GM23338 (cell line): Measurements from ENCODE around the gene PDE4D. TPM values are rescaled to one million over a fixed set of nuclear protein-coding genes. Genes with fewer than 3 reads are reported as not detected.
A peak's percentile ranks its signal among the peaks of the same experiment; 100 is the strongest.

ENCODE experiments used
- ATAC-seq: fragments of 200-7000 bp; cut with Tn5 transposase; 3 replicates; pipeline ENCODE4 v1.9.1; 2020
- DNase-seq: peaks from one replicate; pipeline ENCODE4 v3.0.0-alpha.2; 2015; ENCODE audit warnings: low spot score
- H2AFZ ChIP-seq: fragments of 200-600 bp; sonication (generic); 2 replicates; pipeline ENCODE4 v1.8.0; 2016; ENCODE audit warnings: antibody characterized with exemption, mild to moderate bottlenecking, moderate library complexity
- H3F3A ChIP-seq: fragments of 200-600 bp; sonication (generic); replicated peaks from 2 replicates; pipeline ENCODE4 v1.8.0; 2017; ENCODE audit warnings: antibody characterized with exemption, mixed run types, low read depth
- H3K27ac ChIP-seq: fragments of 200-600 bp; sonication (generic); 2 replicates; pipeline ENCODE4 v1.6.1; 2016; ENCODE audit warnings: low read depth
- H3K27me3 ChIP-seq: fragments of 200-600 bp; sonication (generic); 2 replicates; pipeline ENCODE4 v1.8.0; 2016; ENCODE audit warnings: mild to moderate bottlenecking, mixed run types, moderate library complexity; ENCODE audit not compliant: insufficient read depth
- H3K36me3 ChIP-seq: fragments of 200-600 bp; sonication (generic); 2 replicates; pipeline ENCODE4 v1.8.0; 2016; ENCODE audit warnings: mild to moderate bottlenecking; ENCODE audit not compliant: insufficient read depth
- H3K4me1 ChIP-seq: fragments of 200-600 bp; sonication (generic); 2 replicates; pipeline ENCODE4 v1.8.0; 2016; ENCODE audit warnings: mild to moderate bottlenecking, moderate library complexity; ENCODE audit not compliant: insufficient read depth
- H3K4me2 ChIP-seq: fragments of 200-600 bp; sonication (generic); 2 replicates; pipeline ENCODE4 v1.7.1; 2017; ENCODE audit warnings: mixed run types
- H3K4me3 ChIP-seq: fragments of 200-600 bp; sonication (generic); 2 replicates; pipeline ENCODE4 v1.6.1; 2016; ENCODE audit warnings: mixed run types
- H3K79me2 ChIP-seq: fragments of 200-600 bp; sonication (generic); replicated peaks from 2 replicates; pipeline ENCODE4 v1.8.0; 2017; ENCODE audit warnings: mild to moderate bottlenecking; ENCODE audit not compliant: insufficient read depth
- H3K9me2 ChIP-seq: fragments of 200-600 bp; sonication (generic); 2 replicates; pipeline ENCODE4 v1.8.0; 2017; ENCODE audit not compliant: insufficient read depth
- H4K20me1 ChIP-seq: fragments of 200-600 bp; sonication (generic); replicated peaks from 2 replicates; pipeline ENCODE4 v1.8.0; 2017; ENCODE audit warnings: mild to moderate bottlenecking; ENCODE audit not compliant: insufficient read depth
- H3K27ac Mint-ChIP-seq: 2 replicates; pipeline ENCODE4 v1.8.0; 2020; ENCODE audit warnings: inconsistent platforms, mild to moderate bottlenecking, moderate library complexity, mixed read lengths
- H3K27me3 Mint-ChIP-seq: 3 replicates; pipeline ENCODE4 v1.8.0; 2022; ENCODE audit warnings: low read depth, mild to moderate bottlenecking, moderate library complexity, mixed read lengths, inconsistent platforms; ENCODE audit not compliant: insufficient read depth, poor library complexity
- H3K36me3 Mint-ChIP-seq: 3 replicates; pipeline ENCODE4 v1.8.0; 2021; ENCODE audit warnings: low read depth, mild to moderate bottlenecking, inconsistent platforms, moderate library complexity, mixed read lengths
- H3K4me1 Mint-ChIP-seq: 3 replicates; pipeline ENCODE4 v1.8.0; 2020; ENCODE audit warnings: mild to moderate bottlenecking, inconsistent platforms, mixed read lengths
- H3K4me3 Mint-ChIP-seq: 3 replicates; pipeline ENCODE4 v1.8.0; 2021; ENCODE audit warnings: moderate library complexity, mild to moderate bottlenecking, inconsistent platforms, mixed read lengths
- H3K9me3 Mint-ChIP-seq: 3 replicates; pipeline ENCODE4 v1.8.0; 2020; ENCODE audit warnings: moderate library complexity, mild to moderate bottlenecking, inconsistent platforms, mixed read lengths
- CREB1 ChIP-seq: fragments of 250-450 bp; sonication (Bioruptor Pico); IDR thresholded peaks from 2 replicates; pipeline ENCODE4 v1.5.0; 2020; ENCODE audit warnings: low read depth, mild to moderate bottlenecking, moderate library complexity
- CTCF ChIP-seq, 2 experiments: fragments of 200-600 bp in 1 of 2; sonication (generic) in 1 of 2; conservative IDR thresholded peaks; 2 replicates each; pipeline versions ENCODE4 v1.5.1 to v1.6.1; 2016 to 2017; ENCODE audit warnings: antibody characterized with exemption in 2 of 2, low read depth in 2 of 2, mild to moderate bottlenecking in 2 of 2, moderate library complexity in 1 of 2
- ETS1 ChIP-seq: IDR thresholded peaks from 2 replicates; pipeline ENCODE4 v1.6.1; 2016; ENCODE audit warnings: antibody characterized with exemption
- EZH2 ChIP-seq: fragments of 200-600 bp; sonication (generic); IDR thresholded peaks from one replicate; pipeline ENCODE4 v1.8.0; 2017; ENCODE audit warnings: antibody characterized with exemption, mild to moderate bottlenecking, low read depth; ENCODE audit not compliant: unreplicated experiment
- EZH2phosphoT487 ChIP-seq: fragments of 200-600 bp; sonication (generic); IDR thresholded peaks from one replicate; pipeline ENCODE4 v1.8.1; 2018; ENCODE audit warnings: antibody characterized with exemption; ENCODE audit not compliant: unreplicated experiment
- JUNB ChIP-seq: IDR thresholded peaks from one replicate; pipeline ENCODE4 v1.6.1; 2016; ENCODE audit warnings: antibody characterized with exemption; ENCODE audit not compliant: unreplicated experiment
- NANOG ChIP-seq: IDR thresholded peaks from 2 replicates; pipeline ENCODE4 v1.6.1; 2016; ENCODE audit warnings: antibody characterized with exemption, borderline replicate concordance
- POLR2AphosphoS5 ChIP-seq: IDR thresholded peaks from 2 replicates; pipeline ENCODE4 v1.6.1; 2016; ENCODE audit warnings: antibody characterized with exemption, low read depth
- REST ChIP-seq: IDR thresholded peaks from one replicate; pipeline ENCODE4 v1.6.1; 2018; ENCODE audit warnings: antibody characterized with exemption; ENCODE audit not compliant: unreplicated experiment
- ZNF331 ChIP-seq: fragments of 250-450 bp; sonication (Bioruptor Pico); IDR thresholded peaks from 2 replicates; pipeline ENCODE4 v1.5.0; 2020; ENCODE audit warnings: low read depth, mild to moderate bottlenecking, moderate library complexity
- ZNF462 ChIP-seq: fragments of 250-450 bp; sonication (Bioruptor Pico); IDR thresholded peaks from 2 replicates; pipeline ENCODE4 v1.5.0; 2020; ENCODE audit warnings: mild to moderate bottlenecking, moderate library complexity
- polyA plus RNA-seq: library from polyadenylated mRNA; unstranded; fragments of >200 nt; fragmentation: Nextera tagmentation; extraction: Ambion mirVana; gene quantifications from 2 replicates; pipeline ENCODE4 v1.2.1, GENCODE V29; 2016
- total RNA-seq: library from RNA; depleted of rRNA; stranded (reverse); fragments of >200 nt; shearing (Covaris generic); gene quantifications from 2 replicates; pipeline ENCODE4 v1.2.3, GENCODE V29; 2014

PDE4D gene
- total and polyA plus RNA-seq, 2 experiments from 2014 or later: 2.1 to 4.7 TPM

GRCh38 chr5:59661954-59662615 is 231.4 kb downstream of the PDE4D start:
- H3K4me1 Mint-ChIP-seq: peaks cover 10% of the 10 kb centered on the region
- Histone ChIP-seq H3K27ac (no peak overlapping the region), H3K4me3 (no peak overlapping the region), H3K4me1 (peaks cover 15% of the 10 kb centered on the region; the same call in 1 of the 2 replicates), H3K4me2 (no peak overlapping the region), H3K36me3 (no peaks in the 10 kb centered on the region), H2AFZ (no peak overlapping the region; the same call in 1 of the 2 replicates), H3F3A (no peaks in the 10 kb centered on the region), H3K27me3 (no peaks in the 10 kb centered on the region), H4K20me1 (no peaks in the 10 kb centered on the region), H3K9me2 (no peaks in the 10 kb centered on the region), H3K79me2 (no peaks in the 10 kb centered on the region)
- DNase-seq (peak; percentile 10), ATAC-seq (peak; percentile 32; the same call in 1 of the 3 replicates)
- no peaks in the 10 kb centered on the region for H3K27me3 Mint-ChIP-seq
- no peaks in the 10 kb centered on the region for H3K36me3 Mint-ChIP-seq
- no peak overlapping the region for H3K27ac Mint-ChIP-seq
- no peaks in the 10 kb centered on the region for H3K9me3 Mint-ChIP-seq
- TF ChIP-seq CTCF (conservative IDR thresholded peaks at IDR 0.05; ENCODE audit: low read depth in 2 of 2): no peak
- TF ChIP-seq JUNB: no peak
- TF ChIP-seq ZNF462 (CRISPR knock-in tag): no peak
- no peak for TF ChIP-seq NANOG
- no peak for TF ChIP-seq CREB1 (CRISPR knock-in tag)
- no peak for TF ChIP-seq ZNF331 (CRISPR knock-in tag)
- TF ChIP-seq ETS1: no peak
- no peak for TF ChIP-seq POLR2AphosphoS5
- no peak for TF ChIP-seq EZH2phosphoT487
- TF ChIP-seq REST: no peak
- TF ChIP-seq EZH2: no peak
- no peak overlapping the region for H3K4me3 Mint-ChIP-seq
